IMR-90 (cell line): Measurements from ENCODE around the gene C16orf74. TPM values are rescaled to one million over a fixed set of nuclear protein-coding genes. Genes with fewer than 3 reads are reported as not detected.

Source experiments
- ATAC-seq: fragments of 200-7000 bp; cut with Tn5 transposase; 2 replicates; pipeline ENCODE4 v1.9.1; 2020; ENCODE audit warnings: low read depth, mild to moderate bottlenecking, moderate library complexity
- BruUV-seq: library from RNA; stranded (reverse); fragments of 400-500 nt; replicated peaks from 2 replicates; lab custom pipeline; 2021; lab: Mats Ljungman, UMichigan
- CTCF ChIA-PET: fragments of 300-600 bp; formaldehyde crosslinking; extraction: SDS; loops from one replicate; lab custom pipeline; 2021; ENCODE audit warnings: antibody characterized with exemption; lab: Yijun Ruan, JAX
- POLR2A ChIA-PET: fragments of 300-600 bp; sonication (Branson Sonifier 250); formaldehyde crosslinking; loops from one replicate; lab custom pipeline; 2022; ENCODE audit warnings: antibody characterized with exemption; ENCODE audit not compliant: unreplicated experiment; lab: Charles Lee
- DNase-seq: peaks from one replicate; pipeline ENCODE4 v3.0.0; 2013
- H2AFZ ChIP-seq: replicated peaks from 2 replicates; pipeline ENCODE3; 2013; ENCODE audit warnings: low read length, mild to moderate bottlenecking; ENCODE audit not compliant: poor library complexity
- H2AK5ac ChIP-seq: 2 replicates; pipeline ENCODE4 v1.6.1; 2013; ENCODE audit warnings: low read depth, low read length, inconsistent platforms
- H2AK9ac ChIP-seq: replicated peaks from 2 replicates; pipeline ENCODE3; 2013; ENCODE audit warnings: mild to moderate bottlenecking, low read depth, low read length, moderate library complexity; ENCODE audit not compliant: poor library complexity
- H2BK120ac ChIP-seq: 2 replicates; pipeline ENCODE4 v1.6.1; 2013; ENCODE audit warnings: low read depth, low read length, inconsistent platforms
- H2BK15ac ChIP-seq: 3 replicates; pipeline ENCODE4 v1.6.1; 2013; ENCODE audit warnings: low read depth, low read length, inconsistent platforms
- H2BK20ac ChIP-seq: 2 replicates; pipeline ENCODE4 v1.6.1; 2013; ENCODE audit warnings: low read depth, mild to moderate bottlenecking, inconsistent platforms, low read length, moderate library complexity
- H2BK5ac ChIP-seq: 2 replicates; pipeline ENCODE4 v1.6.1; 2013; ENCODE audit warnings: mild to moderate bottlenecking, low read depth, low read length, inconsistent platforms; ENCODE audit not compliant: poor library complexity, severe bottlenecking
- H3K14ac ChIP-seq: replicated peaks from 2 replicates; pipeline ENCODE4 v1.6.1; 2013; ENCODE audit warnings: low read depth, low read length, inconsistent platforms
- H3K18ac ChIP-seq: 2 replicates; pipeline ENCODE4 v1.6.1; 2013; ENCODE audit warnings: low read depth, low read length, control low read depth
- H3K23ac ChIP-seq: 2 replicates; pipeline ENCODE4 v1.6.1; 2013; ENCODE audit warnings: low read depth, low read length, inconsistent platforms
- H3K27ac ChIP-seq: 2 replicates; pipeline ENCODE4 v1.5.1; 2013; ENCODE audit warnings: mild to moderate bottlenecking, control low read depth, low read length; ENCODE audit not compliant: insufficient read depth
- H3K27me3 ChIP-seq: 2 replicates; pipeline ENCODE4 v1.6.1; 2013; ENCODE audit warnings: low read length; ENCODE audit not compliant: control insufficient read depth, insufficient read depth
- H3K36me3 ChIP-seq: 2 replicates; pipeline ENCODE4 v1.6.1; 2013; ENCODE audit warnings: low read length, mixed read lengths; ENCODE audit not compliant: control insufficient read depth, insufficient read depth
- H3K4ac ChIP-seq: 2 replicates; pipeline ENCODE4 v1.6.1; 2013; ENCODE audit warnings: low read depth, low read length, inconsistent platforms
- H3K4me1 ChIP-seq: 2 replicates; pipeline ENCODE4 v1.6.1; 2013; ENCODE audit warnings: low read length, mixed read lengths; ENCODE audit not compliant: control insufficient read depth, insufficient read depth
- H3K4me2 ChIP-seq: 2 replicates; pipeline ENCODE4 v1.6.1; 2013; ENCODE audit warnings: low read depth, mild to moderate bottlenecking, control low read depth, low read length, moderate library complexity
- H3K4me3 ChIP-seq: 2 replicates; pipeline ENCODE4 v1.5.1; 2013; ENCODE audit warnings: low read depth, mild to moderate bottlenecking, control low read depth, low read length, moderate library complexity; ENCODE audit not compliant: insufficient read depth
- H3K56ac ChIP-seq: 2 replicates; pipeline ENCODE4 v1.6.1; 2013; ENCODE audit warnings: low read length, inconsistent platforms; ENCODE audit not compliant: insufficient read depth; ENCODE audit errors: extremely low read depth
- H3K79me1 ChIP-seq, 2 experiments: 2 replicates each; pipeline ENCODE4 v1.6.1; 2013; ENCODE audit warnings: low read length in 2 of 2, inconsistent platforms in 1 of 2, low read depth in 1 of 2
- H3K9ac ChIP-seq: 2 replicates; pipeline ENCODE4 v1.6.1; 2013; ENCODE audit warnings: low read depth, low read length, control low read depth
- H3K9me1 ChIP-seq: 2 replicates; pipeline ENCODE4 v1.6.1; 2013; ENCODE audit warnings: low read length, inconsistent platforms; ENCODE audit not compliant: insufficient read depth
- H3K9me3 ChIP-seq: 2 replicates; pipeline ENCODE4 v1.6.1; 2013; ENCODE audit warnings: low read length; ENCODE audit not compliant: control insufficient read depth, insufficient read depth
- H4K20me1 ChIP-seq: 2 replicates; pipeline ENCODE4 v1.6.1; 2013; ENCODE audit warnings: low read length, inconsistent platforms; ENCODE audit not compliant: insufficient read depth
- H4K5ac ChIP-seq: 2 replicates; pipeline ENCODE4 v1.6.1; 2013; ENCODE audit warnings: mild to moderate bottlenecking, low read depth, low read length, control low read depth
- H4K8ac ChIP-seq, 2 experiments: 2 replicates each; pipeline ENCODE4 v1.6.1; 2013; ENCODE audit warnings: low read depth in 2 of 2, low read length in 2 of 2, control low read depth in 1 of 2, inconsistent platforms in 1 of 2
- H4K91ac ChIP-seq: 2 replicates; pipeline ENCODE4 v1.6.1; 2013; ENCODE audit warnings: low read depth, low read length, inconsistent platforms; ENCODE audit not compliant: insufficient read depth
- BHLHE40 ChIP-seq: fragments of 150-350 bp; IDR thresholded peaks from 2 replicates; pipeline ENCODE4 v1.6.1; 2016; ENCODE audit warnings: mild to moderate bottlenecking, low read depth, low read length
- CEBPB ChIP-seq: IDR thresholded peaks from 2 replicates; pipeline ENCODE4 v1.6.1; 2012; ENCODE audit warnings: low read depth, low read length, improper control_type of control experiment
- CHD1 ChIP-seq: IDR thresholded peaks from 2 replicates; pipeline ENCODE4 v1.6.1; 2012; ENCODE audit warnings: low read depth, low read length, improper control_type of control experiment
- CTCF ChIP-seq: conservative IDR thresholded peaks from 2 replicates; pipeline ENCODE4 v1.5.1; 2012; ENCODE audit warnings: mild to moderate bottlenecking, low read depth, low read length, improper control_type of control experiment
- ELK1 ChIP-seq: fragments of 150-350 bp; IDR thresholded peaks from 2 replicates; pipeline ENCODE4 v1.6.1; 2016; ENCODE audit warnings: low read depth, mild to moderate bottlenecking, low read length, moderate library complexity, borderline replicate concordance
- FOS ChIP-seq: fragments of 150-350 bp; IDR thresholded peaks from 2 replicates; pipeline ENCODE4 v1.6.1; 2016; ENCODE audit warnings: low read depth, low read length
- MAFK ChIP-seq: IDR thresholded peaks from 2 replicates; pipeline ENCODE4 v1.6.1; 2012; ENCODE audit warnings: low read depth, low read length, improper control_type of control experiment
- MAZ ChIP-seq: IDR thresholded peaks from 2 replicates; pipeline ENCODE4 v1.6.1; 2012; ENCODE audit warnings: low read depth, mild to moderate bottlenecking, low read length, improper control_type of control experiment, moderate library complexity, borderline replicate concordance
- MXI1 ChIP-seq: IDR thresholded peaks from 2 replicates; pipeline ENCODE4 v1.6.1; 2012; ENCODE audit warnings: low read depth, mild to moderate bottlenecking, low read length, moderate library complexity, borderline replicate concordance
- NFE2L2 ChIP-seq: fragments of 150-350 bp; IDR thresholded peaks from 2 replicates; pipeline ENCODE4 v1.6.1; 2016; ENCODE audit warnings: low read depth, mild to moderate bottlenecking, low read length
- POLR2A ChIP-seq: IDR thresholded peaks from 2 replicates; pipeline ENCODE4 v1.6.1; 2012; ENCODE audit warnings: mild to moderate bottlenecking, low read depth, low read length
- RAD21 ChIP-seq: IDR thresholded peaks from 2 replicates; pipeline ENCODE4 v1.6.1; 2012; ENCODE audit warnings: low read length, improper control_type of control experiment
- RCOR1 ChIP-seq: IDR thresholded peaks from 2 replicates; pipeline ENCODE4 v1.6.1; 2012; ENCODE audit warnings: mild to moderate bottlenecking, low read length, improper control_type of control experiment; ENCODE audit not compliant: insufficient replicate concordance
- RFX5 ChIP-seq: IDR thresholded peaks from 2 replicates; pipeline ENCODE4 v1.8.0; 2012; ENCODE audit warnings: low read depth, mild to moderate bottlenecking, low read length, moderate library complexity
- SMC3 ChIP-seq: fragments of 150-350 bp; IDR thresholded peaks from 2 replicates; pipeline ENCODE4 v1.6.1; 2016; ENCODE audit warnings: low read depth, mild to moderate bottlenecking, antibody characterized with exemption, low read length, moderate library complexity
- USF2 ChIP-seq: fragments of 150-350 bp; IDR thresholded peaks from 2 replicates; pipeline ENCODE4 v1.6.1; 2017; ENCODE audit warnings: mild to moderate bottlenecking, antibody characterized with exemption, low read length, low read depth
- WGBS, 2 experiments: methylation state at CpG; one replicate each; pipeline versions ENCODE4 v1.1.5 to v1.1.7; 2013; ENCODE audit warnings: missing lambda C conversion rate in 2 of 2; ENCODE audit not compliant: insufficient read length in 1 of 2; ENCODE audit errors: extremely low coverage in 2 of 2; 5-methylcytosine and 5-hydroxymethylcytosine counted together
- dilution Hi-C: fragments of 300-500 bp; cut with HindIII; formaldehyde crosslinking; loops from one replicate; pipeline ENCODE4 v1.14.3; 2018; ENCODE audit warnings: low sequenced_read_pairs; ENCODE audit not compliant: unreplicated experiment
- in situ Hi-C: fragments of 300-500 bp; cut with MboI; formaldehyde crosslinking; loops from 3 replicates; pipeline ENCODE4 v1.14.3; 2019; ENCODE audit warnings: low sequenced_read_pairs, inconsistent platforms, mixed read lengths
- intact Hi-C: fragments of 100-400 bp; cut with micrococcal nuclease; formaldehyde crosslinking; loops from 2 replicates; pipeline ENCODE4 v1.10.0; 2022
- polyA plus RNA-seq, 3 experiments: library from polyadenylated mRNA; depleted of rRNA; stranded (reverse); fragments of >200 nt; gene quantifications; 2 replicates each; pipeline ENCODE4 v1.2.3, GENCODE V29; 2012; ENCODE audit warnings: low replicate concordance in 1 of 3
- total RNA-seq: library from RNA; depleted of rRNA; stranded (reverse); fragments of >200 nt; gene quantifications from 2 replicates; pipeline ENCODE4 v1.2.3, GENCODE V29; 2012

Gene C16orf74
- total and polyA plus RNA-seq, 2 of the 4 experiments (the other 2 are of a cell fraction) = 4.5 to 12.2 TPM

GRCh38 chr16:85670840-85671239 lies 80.1 kb downstream of the C16orf74 start:
- Histone ChIP-seq H3K4me3 (no peak overlapping the region), H3K9me3 (no peaks in the 10 kb centered on the region), H3K79me1 (peaks cover 6 to 9% of the 10 kb centered on the region in 2 experiments; a peak in 2 of 4 replicates), H4K8ac (no peak overlapping the region), H3K18ac (no peak overlapping the region), H3K27ac (no peak overlapping the region), H3K4me1 (peaks cover 11% of the 10 kb centered on the region), H4K5ac (no peak overlapping the region), H3K4ac (no peak overlapping the region), H3K36me3 (peaks cover 51% of the 10 kb centered on the region), H2AK5ac (no peak overlapping the region), H3K9me1 (no peaks in the 10 kb centered on the region), H2BK5ac (no peak overlapping the region), H3K14ac (no peak overlapping the region), H3K23ac (no peak overlapping the region), H2BK120ac (no peak overlapping the region), H2AK9ac (no peak overlapping the region), H3K4me2 (no peak overlapping the region), H4K91ac (no peak overlapping the region), H3K27me3 (no peaks in the 10 kb centered on the region), H2BK15ac (no peak overlapping the region), H3K56ac (no peak overlapping the region), H2BK20ac (no peak overlapping the region), H2AFZ (no peak overlapping the region), H3K9ac (no peak overlapping the region), H4K20me1 (peaks cover 13% of the 10 kb centered on the region)
- dilution Hi-C loops (no loop called here), in situ Hi-C loops (no loop called here), intact Hi-C loops (no loop called here)
- DNase-seq (no peak), ATAC-seq (no peak)
- WGBS, 2 experiments = 92% methylated on average over 5 of the region's 14 CpGs; no CpG with 5 or more reads in 1 of the 2 experiments
- ChIA-PET CTCF (no interaction called here), POLR2A (no interaction called here)
- TF ChIP-seq BHLHE40 (no peak), FOS (no peak), RFX5 (no peak), MXI1 (no peak), POLR2A (no peak), RCOR1 (no peak), MAFK (no peak), CTCF (no peak), ELK1 (no peak), CHD1 (no peak), RAD21 (no peak), NFE2L2 (no peak), CEBPB (no peak), SMC3 (no peak), USF2 (no peak), MAZ (no peak)
- BruUV-seq = no TSS peak
